ENCODE measurements around the gene PCMTD2. TPM values are rescaled to one million over a fixed set of nuclear protein-coding genes. Genes with fewer than 3 reads are reported as not detected.

PCMTD2 gene
- total RNA-seq, 4 donors from 2014 or later: 51.3 to 96.9 (median 75.4) TPM

GRCh38 chr20:64222851-64223525 lies 32.6 kb upstream of the PCMTD2 start:
- Histone ChIP-seq H3K27ac (no peak overlapping the region), H3K36me3 (no peaks in the 10 kb centered on the region), H3K4me3 (no peak overlapping the region), H3K9me3 (no peaks in the 10 kb centered on the region), H3K27me3 (no peaks in the 10 kb centered on the region), H3K4me1 (peaks cover 18 to 21% of the 10 kb centered on the region in 2 donors)
- TF ChIP-seq POLR2A (IDR thresholded peaks at IDR 0.05) (no peak), CTCF (IDR thresholded peaks at IDR 0.05 in 4 of 5, conservative IDR thresholded peaks at IDR 0.05 in 1 of 5) (no peak)
- intact Hi-C loops (cut with DNase I; ENCODE audit: low total_unique reads): loop anchor here (2.0 kb wide), 1 partner anchor 32 kb away; the partner anchor contains the start of gene PCMTD2
- in situ Hi-C loops (cut with MboI; ENCODE audit: low sequenced_read_pairs in 4 of 4): no loop called here
- ATAC-seq (peak in 1 of 2 donors; percentile 6), DNase-seq (no peak)

- Histone ChIP-seq H3K36me3 (no peaks in the 10 kb centered on the region), H3K27me3 (no peaks in the 10 kb centered on the region), H3K4me3 (no peak overlapping the region), H3K27ac (no peak overlapping the region), H3K9me3 (no peaks in the 10 kb centered on the region), H3K4me1 (peaks cover 18 to 21% of the 10 kb centered on the region in 2 donors)
- peak; percentile 39 to 61 for ATAC-seq
- intact Hi-C loops (cut with DNase I; ENCODE audit: low total_unique reads): loop anchor here (2.0 kb wide), 1 partner anchor 31 kb away; the partner anchor contains the start of gene PCMTD2
- peak in 1 of 2 donors; percentile 24 for DNase-seq
- in situ Hi-C loops (cut with MboI; ENCODE audit: low sequenced_read_pairs in 4 of 4): no loop called here
- peak in 3 of 5 experiments; percentile 23 to 47 (median 35) for TF ChIP-seq CTCF (IDR thresholded peaks at IDR 0.05 in 4 of 5, conservative IDR thresholded peaks at IDR 0.05 in 1 of 5)
- no peak for TF ChIP-seq POLR2A (IDR thresholded peaks at IDR 0.05)
These were observed 32.0 kb upstream of the PCMTD2 start for GRCh38 chr20:64223526-64224067.

- H3K9me3 ChIP-seq: no peaks in the 10 kb centered on the region
- H3K27ac ChIP-seq: no peak overlapping the region
- intact Hi-C loops (cut with DNase I; ENCODE audit: low total_unique reads) (no loop called here), in situ Hi-C loops (cut with MboI; ENCODE audit: low sequenced_read_pairs in 4 of 4) (no loop called here)
- TF ChIP-seq CTCF (IDR thresholded peaks at IDR 0.05 in 4 of 5, conservative IDR thresholded peaks at IDR 0.05 in 1 of 5) (no peak), POLR2A (IDR thresholded peaks at IDR 0.05) (no peak)
- no peak for ATAC-seq
- H3K4me3 ChIP-seq: no peak overlapping the region
- no peaks in the 10 kb centered on the region for H3K36me3 ChIP-seq
- no peaks in the 10 kb centered on the region for H3K27me3 ChIP-seq
- no peak for DNase-seq
- peaks cover 18 to 21% of the 10 kb centered on the region in 2 donors for H3K4me1 ChIP-seq
These were observed 31.0 kb upstream of the PCMTD2 start for GRCh38 chr20:64224351-64225170.

- intact Hi-C loops (cut with DNase I; ENCODE audit: low total_unique reads) (no loop called here), in situ Hi-C loops (cut with MboI; ENCODE audit: low sequenced_read_pairs in 4 of 4) (no loop called here)
- Histone ChIP-seq H3K27ac (no peak overlapping the region), H3K4me1 (peaks cover 18 to 21% of the 10 kb centered on the region in 2 donors), H3K27me3 (no peaks in the 10 kb centered on the region), H3K9me3 (no peaks in the 10 kb centered on the region), H3K36me3 (no peaks in the 10 kb centered on the region), H3K4me3 (no peak overlapping the region)
- no peak for DNase-seq
- no peak for ATAC-seq
- TF ChIP-seq POLR2A (IDR thresholded peaks at IDR 0.05) (no peak), CTCF (IDR thresholded peaks at IDR 0.05 in 4 of 5, conservative IDR thresholded peaks at IDR 0.05 in 1 of 5) (no peak)
These were observed 30.4 kb upstream of the PCMTD2 start for GRCh38 chr20:64225171-64225595.
